Measurements from ENCODE around the gene CORO1C.
"Not testable (repeated sequence)": the region's sequence is repeated elsewhere in the genome, so short reads cannot be mapped to it uniquely, and the experiment has no call there.

CORO1C gene

DNA sequence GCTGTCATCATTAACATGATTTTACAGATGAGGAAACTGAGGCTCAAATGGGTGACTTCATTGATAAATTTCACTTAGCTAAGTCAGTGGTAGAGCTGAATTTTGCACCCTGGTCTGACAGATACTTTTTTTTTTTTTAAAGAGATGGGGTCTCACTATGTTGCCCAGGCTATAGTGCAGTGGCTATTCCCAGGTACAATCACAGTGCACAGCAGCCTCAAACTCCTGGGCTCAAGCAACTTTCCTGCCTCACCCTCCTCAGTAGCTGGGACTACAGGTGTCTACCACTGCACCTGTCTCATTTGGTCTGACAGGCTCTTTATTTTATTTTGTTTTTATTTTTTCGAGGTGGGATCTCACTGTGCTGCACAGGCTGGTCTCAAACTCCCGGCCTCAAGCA is 24.2 kb upstream of the CORO1C start:
- no peak for DNase-seq

DNA sequence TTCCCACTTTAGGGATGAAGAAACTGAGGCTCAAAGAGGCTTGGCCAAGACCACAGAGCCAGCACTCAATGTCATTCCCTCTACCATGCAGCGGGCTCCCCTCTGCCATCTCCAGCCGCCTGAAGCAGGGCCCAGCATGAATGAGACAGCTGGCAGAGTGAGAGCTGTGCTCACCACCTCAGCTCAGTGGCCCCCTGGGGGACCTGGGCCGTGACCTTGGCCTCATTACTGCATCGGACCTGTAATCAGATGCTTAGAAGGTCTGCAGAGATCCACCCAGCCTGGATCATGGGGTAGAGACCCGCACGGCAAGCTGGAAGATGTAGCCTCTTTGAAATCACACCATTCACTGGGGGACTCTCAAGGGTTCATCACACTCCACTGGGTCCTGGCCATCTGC is 22.7 kb upstream of the CORO1C start:
- no peak for DNase-seq

DNA sequence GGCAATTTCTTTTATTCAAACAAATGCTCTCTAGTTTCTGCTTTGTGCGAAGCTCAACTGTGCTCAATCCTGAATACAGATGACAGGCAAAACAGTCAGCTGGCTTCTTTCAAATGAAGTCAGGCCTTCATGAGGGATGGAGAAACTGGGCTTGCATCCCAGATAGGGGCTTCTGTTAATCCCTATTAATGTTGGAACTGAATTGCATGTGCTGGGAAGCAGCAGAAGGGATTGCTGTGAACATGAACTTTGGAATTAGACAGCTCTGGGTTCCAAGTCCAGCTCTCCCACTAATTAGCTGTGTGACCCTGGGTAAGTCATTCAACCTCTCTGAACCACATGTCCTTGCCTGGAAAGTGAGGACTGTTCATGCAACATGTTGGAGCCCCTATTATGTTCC is 21.1 kb upstream of the CORO1C start:
- peak in 14 of 58 donors; percentile 8 to 78 (median 30) for DNase-seq

DNA sequence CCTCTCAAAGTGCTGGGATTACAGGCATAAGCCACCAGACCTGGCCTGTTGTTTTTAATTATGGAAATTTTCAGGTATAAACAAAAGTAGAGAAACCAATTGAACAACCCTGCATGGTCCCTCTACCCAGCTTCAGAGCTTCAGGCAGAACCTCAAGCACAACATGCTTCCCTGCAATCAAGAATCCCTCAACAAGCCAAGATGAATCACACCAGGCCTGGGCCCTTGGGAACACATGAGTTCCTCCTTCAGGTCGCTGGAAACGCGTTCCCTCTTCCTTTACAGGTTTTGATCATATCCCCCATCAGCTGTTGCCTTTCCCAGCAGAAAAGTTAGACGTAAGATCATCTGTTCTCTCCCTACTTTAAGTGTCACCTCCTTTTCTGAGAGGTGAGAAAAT is 20.5 kb upstream of the CORO1C start:
- peak in 4 of 58 donors; percentile 6 to 37 (median 16) for DNase-seq

DNA sequence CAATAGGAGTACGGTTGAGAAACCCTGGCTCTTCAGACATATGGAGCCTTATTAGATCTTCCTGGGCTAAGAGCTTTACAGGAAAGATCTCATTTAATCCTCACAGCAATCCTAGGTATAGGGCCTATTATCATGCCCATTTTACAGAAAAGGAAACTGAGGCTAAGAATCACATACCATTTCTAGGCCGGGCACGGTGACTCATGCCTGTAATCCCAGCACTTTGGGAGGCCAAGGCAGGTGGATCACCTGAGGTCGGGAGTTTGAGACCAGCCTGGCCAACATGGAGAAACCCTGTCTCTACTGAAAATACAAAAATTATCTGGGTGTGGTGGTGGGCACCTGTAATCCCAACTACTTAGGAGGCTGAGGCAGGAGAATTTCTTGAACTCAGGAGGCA is 19.7 kb upstream of the CORO1C start:
- DNase-seq, result not testable (repeated sequence)

DNA sequence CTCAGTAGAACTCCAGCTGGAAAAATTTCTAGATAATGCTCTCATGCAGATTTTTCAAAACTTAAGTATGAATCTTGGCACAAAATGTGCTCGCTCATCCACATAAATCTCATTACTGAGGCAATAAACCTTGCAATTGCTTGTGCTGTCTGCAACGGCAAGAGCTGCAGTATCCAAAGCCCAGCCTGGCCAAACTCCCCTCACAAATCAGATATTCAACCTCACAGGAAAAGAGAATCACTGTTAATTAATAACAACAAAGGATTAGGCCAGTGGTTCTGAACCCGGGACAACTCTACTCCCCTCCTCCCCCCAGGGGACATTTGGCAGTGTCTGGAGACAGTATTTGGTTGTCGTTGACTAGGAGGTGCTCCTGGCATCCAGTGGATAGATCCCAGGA is 19.2 kb upstream of the CORO1C start:
- no peak for DNase-seq

DNA sequence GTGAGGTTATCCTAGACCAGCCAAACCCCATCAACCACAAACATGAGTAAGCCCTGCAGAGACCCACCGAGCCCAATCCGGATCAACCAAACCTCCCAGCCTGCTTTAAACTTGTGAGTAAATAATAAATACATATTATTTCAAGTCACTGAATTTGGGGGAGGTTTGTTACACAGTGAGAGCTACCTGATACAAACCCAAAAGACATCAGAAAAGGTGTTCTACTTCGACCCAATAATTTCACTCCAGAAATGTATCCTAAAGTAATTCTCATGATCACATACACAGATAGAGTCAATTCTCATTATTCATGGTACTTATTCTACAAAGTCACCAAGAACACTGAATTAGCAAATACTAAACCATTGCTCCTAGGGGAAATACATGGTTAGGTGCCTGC is 16.2 kb upstream of the CORO1C start:
- DNase-seq, result no peak

DNA sequence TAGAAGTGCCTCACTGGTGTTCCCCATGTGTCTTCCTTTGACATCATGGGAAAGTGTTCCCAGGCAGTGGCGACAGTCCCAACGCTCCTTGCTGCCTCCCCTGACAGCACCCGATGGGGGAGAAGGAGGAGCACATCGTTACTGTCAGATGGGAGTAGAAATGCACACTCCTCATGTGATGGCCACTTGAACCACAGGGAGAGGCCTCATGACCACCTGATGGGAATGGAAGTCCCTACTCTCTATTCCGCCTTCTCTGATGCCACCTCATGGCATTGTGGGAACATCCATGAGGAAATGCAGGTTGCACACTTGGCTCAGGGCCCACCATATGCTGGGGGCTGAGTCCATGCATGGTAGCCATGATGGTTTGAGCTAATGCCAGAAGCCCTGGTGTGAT is 14.3 kb upstream of the CORO1C start:
- no peak for DNase-seq

DNA sequence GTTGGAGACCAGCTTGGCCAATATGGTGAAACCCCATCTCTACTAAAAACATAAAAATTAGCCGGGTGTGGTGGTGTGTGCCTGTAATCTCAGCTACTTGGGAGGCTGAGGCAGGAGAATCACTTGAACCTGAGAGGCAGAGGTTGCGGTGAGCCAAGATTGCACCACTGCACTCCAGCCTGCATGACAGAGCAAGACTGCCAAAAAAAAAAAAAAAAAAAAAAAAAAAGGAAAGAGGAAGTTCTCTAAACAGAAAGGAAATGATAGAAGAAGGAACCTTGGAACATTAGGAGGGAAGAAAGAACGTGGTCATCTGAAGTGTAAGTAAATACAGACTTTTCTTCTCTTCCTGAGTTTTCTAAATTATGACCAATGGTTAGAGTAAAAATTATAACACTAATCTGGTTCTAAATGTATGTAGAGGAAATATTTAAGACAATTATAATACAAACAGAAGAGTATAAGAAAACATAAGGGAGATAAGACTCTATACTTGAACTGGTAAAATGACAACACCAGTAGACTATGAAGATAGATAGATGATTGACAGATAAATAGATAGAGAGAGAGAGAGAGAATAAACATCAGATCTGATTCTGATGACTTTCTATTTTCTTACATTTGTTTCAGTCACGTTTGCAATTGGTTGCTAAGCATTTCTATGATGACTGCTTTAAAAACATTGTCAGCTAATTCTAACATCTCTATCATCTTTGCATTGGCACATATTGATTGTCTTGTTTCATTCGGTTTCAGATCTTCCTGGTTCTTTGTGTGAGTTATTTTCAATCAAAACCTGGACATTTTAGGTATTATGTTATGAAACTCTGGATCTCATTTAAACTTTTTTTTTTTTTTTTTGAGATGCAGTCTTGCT is 12.9 kb upstream of the CORO1C start:
- no peak for DNase-seq

DNA sequence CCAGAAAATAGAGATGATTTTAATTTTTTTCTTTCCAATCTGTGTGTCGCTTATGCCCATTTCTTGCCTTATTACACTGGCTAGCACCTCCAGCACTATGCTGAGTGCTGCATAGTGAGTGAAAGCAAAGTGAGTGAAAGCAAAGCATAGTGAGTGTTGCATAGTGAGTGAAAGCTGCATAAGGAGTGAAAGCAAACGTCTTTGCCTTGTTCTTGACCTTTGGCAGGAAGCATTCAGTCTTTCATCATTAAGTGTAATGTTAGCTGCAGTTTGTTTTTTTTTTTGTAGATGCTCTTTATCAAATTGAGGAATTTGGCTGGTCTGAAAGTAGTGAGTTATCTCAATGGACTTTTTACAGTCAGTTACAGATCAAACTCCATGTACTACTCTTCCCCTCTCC is 6.9 kb upstream of the CORO1C start:
- DNase-seq, result no peak

DNA sequence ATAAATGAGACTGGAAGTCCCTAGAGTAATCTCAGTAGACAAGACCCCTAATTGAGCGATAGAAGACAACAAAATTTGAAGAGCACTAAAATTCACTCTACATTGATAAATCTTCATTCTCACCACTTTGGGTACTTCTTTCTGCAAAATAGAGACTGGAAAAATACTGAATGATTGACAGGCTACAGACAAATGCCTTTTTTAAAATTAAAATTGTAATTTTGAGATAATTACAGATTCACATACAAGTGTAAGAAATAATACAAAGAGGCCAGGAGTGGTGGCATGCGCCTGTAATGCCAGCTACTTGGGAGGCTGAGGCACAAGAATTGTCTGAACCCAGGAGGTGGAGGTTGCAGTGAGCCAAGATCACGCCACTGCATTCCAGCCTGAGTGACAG is 4.5 kb upstream of the CORO1C start:
- no peak for DNase-seq

DNA sequence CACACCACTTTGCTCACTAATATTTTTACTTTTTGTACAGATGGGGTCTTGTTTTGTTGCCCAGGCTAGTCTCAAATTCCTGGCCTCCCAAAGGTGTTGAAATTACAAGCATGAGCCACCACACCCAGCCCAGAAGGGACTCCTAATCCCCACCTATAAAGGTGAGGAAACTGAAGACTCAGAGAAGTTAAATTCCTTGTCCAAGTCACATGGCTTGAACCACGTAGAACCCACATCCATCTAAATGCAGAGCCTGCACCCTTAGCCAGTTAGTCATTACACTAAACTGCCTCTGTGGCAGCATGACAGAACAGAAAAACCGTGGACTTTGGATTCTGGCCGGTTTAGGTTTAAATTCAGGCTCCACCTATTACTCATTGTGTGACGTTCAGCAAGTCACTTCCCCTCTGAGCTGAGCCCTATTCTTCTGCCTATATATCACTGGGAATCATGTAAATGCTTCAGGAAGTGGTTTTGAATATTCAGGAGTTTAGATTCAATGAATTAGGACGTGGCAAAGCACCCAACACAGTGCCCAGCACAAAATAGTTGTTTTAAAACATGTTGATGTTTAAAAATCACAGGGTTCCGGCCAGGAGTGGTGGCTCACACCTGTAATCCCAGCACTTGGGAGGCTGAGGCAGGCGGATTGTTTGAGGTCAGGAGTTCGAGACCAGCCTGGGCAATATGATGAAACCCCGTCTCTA is 3.0 kb upstream of the CORO1C start:
- peak in 3 of 58 donors; percentile 7 to 23 (median 14) for DNase-seq

DNA sequence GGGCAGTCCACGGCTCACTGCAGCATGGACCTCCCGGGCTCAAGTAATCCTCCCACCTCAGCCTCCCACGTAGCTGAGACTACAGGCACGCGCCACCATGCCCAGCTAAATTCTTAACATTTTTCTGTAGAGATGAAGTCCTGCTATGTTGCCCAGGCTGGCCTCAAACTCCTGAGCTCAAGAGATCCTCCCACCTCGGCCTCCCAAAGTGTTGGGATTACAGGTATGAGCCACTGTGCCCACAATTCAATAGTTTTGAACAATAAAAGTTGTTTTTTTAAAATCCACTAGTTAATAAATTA is 1.9 kb upstream of the CORO1C start:
- not testable (repeated sequence) for DNase-seq

DNA sequence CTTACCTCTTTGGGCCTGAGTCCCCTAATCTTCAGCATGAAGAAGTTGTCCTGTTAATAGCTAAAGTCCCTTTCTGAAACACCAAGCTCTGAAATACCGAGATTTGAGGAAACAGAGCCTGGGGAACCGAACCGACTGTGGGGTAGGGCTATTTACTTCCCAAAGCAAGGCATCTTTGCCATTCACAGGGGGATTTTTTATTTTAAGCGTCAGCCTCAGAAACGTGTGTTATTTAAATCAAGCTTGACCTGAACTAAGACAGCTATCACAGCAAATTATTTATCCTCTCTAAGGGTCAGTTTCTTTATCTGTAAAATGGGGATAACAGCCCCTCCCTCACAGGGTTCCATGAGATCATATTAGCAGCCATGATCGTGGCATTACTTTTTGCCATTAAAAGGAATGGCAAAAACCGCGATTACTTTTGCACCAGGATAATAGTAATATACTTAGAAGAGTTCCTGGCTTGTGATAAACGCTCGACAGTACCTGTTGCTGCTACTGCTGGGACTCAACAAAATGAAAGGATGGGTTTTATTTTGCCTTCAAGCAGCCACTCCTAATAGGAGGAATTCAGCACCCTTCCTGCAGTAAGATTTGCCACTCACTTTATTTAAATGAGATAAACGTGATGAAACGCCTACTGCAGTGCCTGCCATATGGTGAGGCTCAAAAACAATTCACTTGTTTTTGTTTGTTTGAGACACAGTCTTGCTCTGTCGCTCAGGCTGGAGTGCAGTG is 1.3 kb upstream of the CORO1C start:
- DNase-seq, result no peak

DNA sequence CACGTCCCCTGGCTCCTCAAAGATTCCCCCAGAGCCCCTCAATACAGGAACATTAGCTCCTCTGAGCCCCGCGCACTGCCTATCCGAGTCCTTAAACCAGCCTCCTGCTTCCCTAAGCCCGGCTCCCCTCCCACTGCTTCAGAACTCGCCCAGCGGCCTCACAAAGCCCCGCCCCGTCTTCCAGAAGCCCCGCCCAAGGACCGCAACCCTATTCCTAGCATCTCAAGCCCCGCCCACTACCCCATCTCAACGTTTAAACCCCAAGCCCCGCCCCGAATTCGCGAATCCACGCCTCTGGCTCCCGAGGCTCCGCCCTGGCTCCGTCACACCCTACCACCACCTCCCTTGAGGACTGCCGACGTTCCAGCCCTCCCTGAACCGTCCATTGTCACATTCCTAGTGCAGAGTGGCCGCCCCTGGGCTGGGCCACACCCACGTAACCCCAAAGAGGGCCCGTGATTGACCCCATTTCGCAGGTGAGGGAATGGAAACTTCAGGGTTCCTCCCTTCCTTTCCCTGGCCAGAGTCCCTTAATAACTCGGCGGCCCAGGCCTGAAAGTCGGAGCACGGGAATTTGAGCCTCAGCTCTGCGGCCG is 646 bp upstream of the CORO1C start:
- DNase-seq, result peak; percentile 65 to 98 (median 94)

DNA sequence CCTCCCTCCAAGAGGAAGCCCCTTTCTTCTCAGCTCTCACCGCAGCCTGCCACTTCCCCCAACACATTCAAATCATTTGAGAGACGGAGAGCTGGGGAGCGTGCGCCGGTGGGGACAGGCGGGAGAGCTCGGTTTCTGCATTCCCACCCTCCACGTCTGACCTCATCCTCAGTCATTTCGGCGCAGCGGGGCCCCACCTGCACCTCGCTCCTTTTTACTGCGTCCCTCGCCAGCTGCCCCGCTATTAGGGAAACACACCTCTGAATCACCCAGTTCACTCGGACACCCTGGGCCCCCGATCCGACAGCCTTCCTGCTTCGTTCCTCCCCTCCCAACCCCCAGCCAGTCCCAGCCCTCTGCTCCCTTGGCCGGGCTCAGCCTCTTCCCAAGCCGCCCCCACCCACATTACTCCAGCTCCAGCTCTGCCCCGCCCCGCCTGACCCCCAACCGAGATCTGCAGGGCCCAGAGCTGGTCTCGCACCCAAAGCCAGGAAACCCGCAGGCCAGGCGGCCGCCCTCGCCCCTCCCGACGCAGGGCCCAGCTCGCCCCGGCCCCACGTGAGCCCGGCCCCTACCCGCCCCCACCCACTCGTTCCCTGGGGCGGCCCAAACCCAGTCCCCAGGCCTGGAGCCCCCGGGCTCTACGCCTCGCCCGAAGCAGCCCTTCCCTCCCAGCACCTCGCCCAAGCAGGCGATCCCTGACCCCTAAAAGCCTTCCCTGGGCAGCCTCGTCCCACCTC is 783 bp downstream of the CORO1C start:
- DNase-seq, result peak in 51 of 58 donors; percentile 34 to 71 (median 56)

DNA sequence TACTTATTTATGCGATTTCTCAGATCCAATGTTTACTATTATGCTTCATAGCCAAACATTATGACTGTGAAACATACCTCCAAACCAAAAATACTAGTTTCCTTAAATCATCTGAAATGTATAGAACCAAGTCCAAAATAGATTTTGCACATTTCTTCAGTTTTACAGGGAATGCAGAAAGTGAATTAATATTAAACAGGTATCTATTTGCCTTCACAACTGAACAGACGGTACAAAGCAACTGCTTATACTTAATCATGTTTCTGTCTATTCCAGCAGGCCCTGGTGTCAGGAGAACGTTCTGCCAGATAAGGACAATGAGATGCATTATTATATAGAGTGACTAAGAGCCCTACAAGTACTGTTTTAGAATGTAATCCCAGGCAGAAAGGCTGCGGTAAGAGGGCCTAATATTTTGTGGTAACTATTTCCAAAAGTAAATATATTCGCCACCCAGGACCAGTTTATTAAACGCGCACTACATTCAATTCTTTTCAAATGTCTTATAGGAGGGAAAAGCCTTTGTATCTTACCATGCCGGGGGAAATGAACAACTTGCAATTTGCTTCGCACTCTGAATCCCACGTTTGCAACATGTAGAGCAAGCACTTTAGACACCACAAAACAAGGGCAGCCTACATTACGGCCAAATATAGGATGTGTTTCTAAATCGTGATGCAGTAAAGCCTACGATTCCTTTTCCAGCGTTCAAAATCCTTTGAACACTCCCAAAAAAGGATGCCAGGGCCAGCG is 1.5 kb downstream of the CORO1C start:
- peak in 4 of 58 donors; percentile 23 to 53 (median 44) for DNase-seq

DNA sequence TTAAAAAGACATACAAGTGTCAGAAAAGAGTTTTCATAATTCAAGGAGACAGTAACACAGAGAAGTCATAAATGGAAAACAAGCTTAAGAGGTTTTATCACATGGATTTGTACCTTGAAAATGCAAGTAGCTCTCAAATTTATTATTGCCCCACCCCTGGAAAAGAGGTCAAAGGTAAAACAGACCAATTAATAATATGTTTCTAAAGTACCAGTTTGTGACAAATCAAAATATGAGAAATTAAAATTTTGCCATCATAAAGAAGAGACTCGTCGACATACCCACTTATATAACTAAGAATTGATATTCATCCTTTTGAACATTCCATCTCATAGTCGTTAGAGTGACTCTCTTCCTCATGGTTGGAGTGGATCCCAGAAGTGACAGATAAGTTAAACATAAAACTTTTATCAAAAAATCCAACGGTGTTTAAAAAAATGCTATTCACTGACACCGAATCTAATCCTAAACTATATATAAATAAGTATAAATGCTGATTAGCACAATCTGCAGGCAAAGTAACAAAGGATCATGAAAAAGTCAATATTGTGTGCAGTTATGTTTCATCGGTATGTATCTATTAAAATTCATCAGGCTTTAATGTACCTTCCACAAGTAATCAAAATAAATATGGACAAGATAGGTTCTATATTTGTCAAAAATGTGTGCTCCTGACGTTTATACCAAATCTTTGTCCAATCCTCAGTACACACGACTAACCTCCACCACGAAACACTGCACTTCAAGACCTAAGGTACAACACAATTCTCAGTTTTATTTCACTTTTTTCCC is 2.3 kb downstream of the CORO1C start:
- DNase-seq, result no peak
